ENCODE measurements around the gene WDR45B. TPM values are rescaled to one million over a fixed set of nuclear protein-coding genes. Genes with fewer than 3 reads are reported as not detected.
A peak's percentile ranks its signal among the peaks of the same experiment; 100 is the strongest.
"Not testable (repeated sequence)": the region's sequence is repeated elsewhere in the genome, so short reads cannot be mapped to it uniquely, and the experiment has no call there.

Gene WDR45B
- total and polyA plus RNA-seq, 8 donors, result 46.8 to 93.1 (median 82.6) TPM

DNA sequence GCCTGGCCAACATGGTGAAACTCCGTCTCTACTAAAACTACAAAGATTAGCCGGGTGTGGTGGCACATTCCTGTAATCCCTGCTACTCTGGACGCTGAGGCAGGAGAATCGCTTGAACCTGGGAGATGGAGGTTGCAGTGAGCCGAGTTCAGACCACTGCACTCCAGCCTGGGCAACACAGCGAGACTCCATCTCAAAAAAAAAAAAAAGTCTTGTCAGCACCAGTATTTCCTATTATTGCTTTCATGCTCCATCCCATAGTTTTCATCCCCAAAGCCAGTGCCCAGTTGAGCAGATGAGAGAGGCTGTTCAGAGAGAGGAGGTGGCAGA is 58.4 kb downstream of the WDR45B start:
- intact Hi-C loops (cut with DNase I), result no loop called here
- TF ChIP-seq, protein P1, sequence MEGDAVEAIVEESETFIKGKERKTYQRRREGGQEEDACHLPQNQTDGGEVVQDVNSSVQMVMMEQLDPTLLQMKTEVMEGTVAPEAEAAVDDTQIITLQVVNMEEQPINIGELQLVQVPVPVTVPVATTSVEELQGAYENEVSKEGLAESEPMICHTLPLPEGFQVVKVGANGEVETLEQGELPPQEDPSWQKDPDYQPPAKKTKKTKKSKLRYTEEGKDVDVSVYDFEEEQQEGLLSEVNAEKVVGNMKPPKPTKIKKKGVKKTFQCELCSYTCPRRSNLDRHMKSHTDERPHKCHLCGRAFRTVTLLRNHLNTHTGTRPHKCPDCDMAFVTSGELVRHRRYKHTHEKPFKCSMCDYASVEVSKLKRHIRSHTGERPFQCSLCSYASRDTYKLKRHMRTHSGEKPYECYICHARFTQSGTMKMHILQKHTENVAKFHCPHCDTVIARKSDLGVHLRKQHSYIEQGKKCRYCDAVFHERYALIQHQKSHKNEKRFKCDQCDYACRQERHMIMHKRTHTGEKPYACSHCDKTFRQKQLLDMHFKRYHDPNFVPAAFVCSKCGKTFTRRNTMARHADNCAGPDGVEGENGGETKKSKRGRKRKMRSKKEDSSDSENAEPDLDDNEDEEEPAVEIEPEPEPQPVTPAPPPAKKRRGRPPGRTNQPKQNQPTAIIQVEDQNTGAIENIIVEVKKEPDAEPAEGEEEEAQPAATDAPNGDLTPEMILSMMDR (IDR thresholded peaks at IDR 0.05), result no peak
- H3K27ac ChIP-seq, result peak overlapping the region in 1 of 2 donors; percentile 96

DNA sequence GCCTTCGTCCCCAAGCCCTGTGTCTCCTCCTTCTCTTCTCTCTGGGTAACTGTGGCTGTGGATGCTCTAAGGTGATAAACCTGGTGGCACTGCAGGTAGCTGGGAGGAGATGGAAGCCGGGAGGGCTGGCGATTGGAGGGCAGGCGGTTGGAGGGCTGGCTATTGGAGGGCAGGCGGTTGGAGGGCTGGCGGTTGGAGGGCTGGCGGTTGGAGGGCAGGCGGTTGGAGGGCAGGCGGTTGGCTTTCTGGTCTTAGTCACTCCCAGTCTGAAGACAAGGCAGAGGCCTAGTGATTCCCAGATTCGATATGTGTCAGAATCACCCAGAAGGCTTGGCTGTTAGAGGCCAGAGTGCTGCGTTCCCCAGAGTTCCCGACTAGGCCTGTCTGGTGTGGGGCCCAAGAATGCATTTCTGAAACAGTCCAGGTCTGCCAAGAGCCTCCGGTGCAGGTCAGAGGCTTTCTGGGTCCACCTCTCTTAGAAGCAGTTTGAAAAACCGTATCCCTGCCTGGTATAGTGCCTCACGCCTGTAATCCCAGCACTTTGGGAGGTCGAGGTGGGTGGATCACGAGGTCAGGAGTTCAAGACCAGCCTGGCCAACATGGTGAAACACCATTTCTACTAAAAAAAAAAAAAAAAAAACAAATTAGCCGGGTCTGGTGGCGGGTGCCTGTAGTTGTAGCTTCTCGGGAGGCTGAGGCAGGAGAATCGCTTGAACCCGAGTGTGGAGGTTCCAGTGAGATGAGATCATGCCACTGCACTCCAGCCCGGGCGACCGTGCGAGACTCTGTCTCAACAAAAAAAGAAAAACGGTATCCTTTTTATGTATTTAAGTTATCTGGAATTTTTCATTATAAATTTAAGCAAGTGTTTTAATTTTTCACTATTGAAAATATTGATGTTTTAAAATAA is 59.7 kb downstream of the WDR45B start:
- TF ChIP-seq, protein P1 (IDR thresholded peaks at IDR 0.05), result no peak
- H3K27ac ChIP-seq, result peak overlapping the region in 1 of 2 donors; percentile 96
- H3K9me3 ChIP-seq, result no peaks in the 10 kb centered on the region
- intact Hi-C loops (cut with DNase I), result no loop called here
- no peaks in the 10 kb centered on the region for H3K27me3 ChIP-seq
- peaks cover 15 to 49% of the 10 kb centered on the region in 2 donors for H3K4me1 ChIP-seq
- DNase-seq, result no peak
- no peak overlapping the region for H3K4me3 ChIP-seq
- ATAC-seq, result no peak
- peaks cover 0 to 51% of the 10 kb centered on the region in 2 donors for H3K36me3 ChIP-seq

More for the DNA sequence above, 58.4 kb downstream of the WDR45B start:
- no peaks in the 10 kb centered on the region for H3K9me3 ChIP-seq
- H3K4me1 ChIP-seq, result peaks cover 19 to 62% of the 10 kb centered on the region in 2 donors
- no peaks in the 10 kb centered on the region for H3K27me3 ChIP-seq
- peaks cover 0 to 42% of the 10 kb centered on the region in 2 donors for H3K36me3 ChIP-seq
- no peak overlapping the region for H3K4me3 ChIP-seq
- ATAC-seq (no peak), DNase-seq (no peak)

DNA sequence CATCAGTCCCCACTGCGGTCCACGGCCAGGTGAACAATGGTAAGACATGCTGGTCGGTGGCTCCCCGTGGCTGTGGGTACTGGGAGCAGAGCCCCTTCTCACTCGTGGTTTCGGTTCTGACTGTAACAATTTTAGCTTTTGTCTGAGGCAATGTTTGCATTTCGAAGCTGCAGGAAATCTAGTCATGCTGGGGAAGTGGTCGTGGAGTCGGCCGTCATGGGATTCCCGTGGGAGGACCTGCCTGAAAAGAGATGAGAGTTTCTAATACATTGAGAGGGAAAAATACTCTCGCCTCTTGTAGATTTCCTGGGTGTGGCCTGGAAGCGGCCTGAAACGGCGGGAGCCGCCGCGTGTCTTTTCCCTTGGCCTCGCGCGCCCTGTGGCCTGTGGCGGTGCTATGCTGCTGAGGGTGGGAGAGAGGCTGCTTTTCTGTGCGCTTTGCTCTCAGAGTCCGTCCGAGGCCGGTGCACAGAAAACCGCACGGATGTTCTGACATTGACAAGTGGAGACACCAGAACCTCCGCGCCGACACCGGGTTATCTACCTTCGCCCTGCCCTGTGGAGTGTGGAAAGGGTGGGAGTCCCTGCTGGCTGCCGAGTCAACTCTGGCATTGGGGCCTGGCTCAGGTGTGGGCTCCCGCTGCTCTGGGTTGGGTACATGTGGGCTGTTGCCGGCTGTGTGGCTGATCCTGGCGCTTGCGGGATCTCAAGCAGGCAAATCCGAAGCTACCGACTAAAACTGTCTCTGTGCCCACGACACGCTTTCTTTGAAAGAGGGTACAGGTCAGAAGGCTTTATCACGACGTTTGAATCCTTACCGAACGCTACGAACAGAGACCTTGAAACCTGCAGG is 60.8 kb downstream of the WDR45B start:
- Histone ChIP-seq H3K36me3 (peaks cover 0 to 61% of the 10 kb centered on the region in 2 donors), H3K27me3 (no peaks in the 10 kb centered on the region), H3K27ac (peak overlapping the region in 1 of 2 donors; percentile 25), H3K9me3 (no peaks in the 10 kb centered on the region), H3K4me3 (no peak overlapping the region), H3K4me1 (peaks cover 9 to 39% of the 10 kb centered on the region in 2 donors)
- intact Hi-C loops (cut with DNase I), result no loop called here
- ATAC-seq (no peak), DNase-seq (no peak)
- TF ChIP-seq, protein P1 (IDR thresholded peaks at IDR 0.05), result no peak

DNA sequence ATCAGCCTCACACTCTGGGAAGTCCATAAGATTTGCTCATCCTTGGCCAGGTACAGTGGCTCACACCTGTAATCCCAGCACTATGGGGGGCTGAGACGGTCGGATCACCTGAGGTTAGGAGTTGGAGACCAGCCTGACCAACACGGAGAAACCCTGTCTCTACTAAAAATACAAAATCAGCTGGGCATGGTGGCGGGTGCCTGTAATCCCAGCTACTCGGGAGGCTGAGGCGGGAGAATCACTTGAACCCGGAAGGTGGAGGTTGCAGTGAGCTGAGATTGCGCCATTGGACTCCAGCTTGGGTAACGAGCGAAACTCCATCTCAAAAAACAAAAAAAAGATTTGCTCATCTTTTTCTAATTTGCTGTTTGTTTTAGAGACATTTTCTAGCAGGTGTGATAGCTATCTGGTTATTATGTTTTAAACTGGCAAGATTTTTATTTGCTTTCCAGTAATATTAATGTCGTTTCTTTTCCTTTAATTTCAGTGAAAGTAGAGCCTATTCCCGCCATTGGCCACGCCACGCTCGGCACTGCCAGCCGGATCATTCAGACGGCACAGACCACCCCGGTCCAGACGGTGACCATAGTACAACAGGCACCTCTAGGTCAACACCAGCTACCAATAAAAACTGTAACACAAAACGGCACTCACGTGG is 61.5 kb downstream of the WDR45B start:
- peaks cover 0 to 69% of the 10 kb centered on the region in 2 donors for H3K36me3 ChIP-seq
- peaks cover 3 to 32% of the 10 kb centered on the region in 2 donors for H3K4me1 ChIP-seq
- DNase-seq (no peak), ATAC-seq (no peak)
- H3K9me3 ChIP-seq, result no peaks in the 10 kb centered on the region
- H3K27me3 ChIP-seq, result no peaks in the 10 kb centered on the region
- intact Hi-C loops (cut with DNase I), result no loop called here
- H3K4me3 ChIP-seq, result no peak overlapping the region
- H3K27ac ChIP-seq, result peak overlapping the region in 1 of 2 donors; percentile 25
- TF ChIP-seq, protein P1 (IDR thresholded peaks at IDR 0.05), result no peak

DNA sequence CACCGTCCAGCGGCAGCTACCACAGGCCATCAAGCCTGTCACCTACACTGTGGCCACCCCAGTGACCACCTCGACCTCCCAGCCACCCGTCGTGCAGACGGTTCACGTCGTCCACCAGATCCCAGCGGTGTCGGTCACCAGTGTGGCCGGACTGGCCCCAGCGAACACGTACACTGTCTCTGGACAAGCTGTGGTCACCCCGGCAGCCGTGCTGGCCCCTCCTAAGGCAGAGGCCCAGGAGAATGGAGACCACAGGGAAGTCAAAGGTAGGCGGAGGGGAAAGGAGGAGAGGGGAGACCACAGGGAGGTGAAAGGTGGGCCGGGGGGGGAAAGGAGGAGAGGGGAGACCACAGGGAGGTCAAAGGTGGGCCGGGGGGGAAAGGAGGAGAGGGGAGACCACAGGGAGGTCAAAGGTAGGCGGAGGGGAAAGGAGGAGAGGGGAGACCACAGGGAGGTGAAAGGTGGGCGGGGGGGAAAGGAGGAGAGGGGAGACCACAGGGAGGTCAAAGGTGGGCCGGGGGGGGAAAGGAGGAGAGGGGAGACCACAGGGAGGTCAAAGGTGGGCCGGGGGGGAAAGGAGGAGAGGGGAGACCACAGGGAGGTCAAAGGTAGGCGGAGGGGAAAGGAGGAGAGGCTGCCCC is 62.2 kb downstream of the WDR45B start:
- H3K27me3 ChIP-seq; ATAC-seq; H3K9me3 ChIP-seq; intact Hi-C loops (cut with DNase I); H3K4me3 ChIP-seq: not testable (repeated sequence)
- H3K4me1 ChIP-seq, result peaks cover 0 to 25% of the 10 kb centered on the region in 2 donors
- DNase-seq, result peak in 1 of 4 donors; percentile 41
- H3K27ac ChIP-seq, result peak overlapping the region in 1 of 2 donors; percentile 23
- H3K36me3 ChIP-seq, result peaks cover 0 to 72% of the 10 kb centered on the region in 2 donors
